ENCODE results near the gene TXN2.
A peak's percentile ranks its signal among the peaks of the same experiment; 100 is the strongest.
"Not testable (repeated sequence)": the region's sequence is repeated elsewhere in the genome, so short reads cannot be mapped to it uniquely, and the experiment has no call there.

TXN2 gene

DNA sequence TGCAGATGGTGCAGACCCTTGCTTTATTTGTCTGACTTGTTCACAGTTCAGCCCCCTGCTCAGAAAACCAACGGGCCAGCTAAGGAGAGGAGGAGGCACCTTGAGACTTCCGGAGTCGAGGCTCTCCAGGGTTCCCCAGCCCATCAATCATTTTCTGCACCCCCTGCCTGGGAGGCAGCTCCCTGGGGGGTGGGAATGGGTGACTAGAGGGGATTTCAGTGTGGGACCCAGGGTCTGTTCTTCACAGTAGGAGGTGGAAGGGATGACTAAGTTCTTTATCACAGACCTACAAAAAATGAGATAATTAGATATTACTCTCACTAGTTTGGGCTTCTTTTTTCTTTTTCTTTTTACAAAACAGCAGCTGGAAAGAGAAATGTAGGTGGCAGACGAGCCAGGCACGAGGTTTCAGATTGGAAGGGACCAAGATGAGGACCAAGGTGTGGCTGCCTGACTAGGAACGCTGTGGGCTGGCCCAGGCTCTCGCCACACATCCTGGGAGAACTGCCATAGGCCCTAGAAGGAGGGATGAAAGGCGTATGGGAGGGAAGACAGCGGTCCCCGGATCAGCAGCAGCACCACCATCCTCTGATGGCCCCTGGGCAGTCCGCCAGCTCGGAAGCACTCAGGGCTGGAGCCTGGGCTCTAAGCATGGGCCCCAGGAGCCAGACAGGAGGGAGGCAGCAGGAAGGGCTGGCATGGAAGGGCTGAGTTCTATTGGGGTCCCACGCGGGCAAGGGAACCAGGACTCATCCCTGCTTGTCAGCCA lies 14.2 kb downstream of the TXN2 start:
- no peaks in the 10 kb centered on the region for H3K36me3 Mint-ChIP-seq
- peak overlapping the region; percentile 26 for H3K4me3 Mint-ChIP-seq
- no peaks in the 10 kb centered on the region for H3K27me3 Mint-ChIP-seq
- peak overlapping the region; percentile 91 for H3K27ac Mint-ChIP-seq
- H3K4me1 Mint-ChIP-seq, result peaks cover 20% of the 10 kb centered on the region
- no peaks in the 10 kb centered on the region for H3K9me3 Mint-ChIP-seq

DNA sequence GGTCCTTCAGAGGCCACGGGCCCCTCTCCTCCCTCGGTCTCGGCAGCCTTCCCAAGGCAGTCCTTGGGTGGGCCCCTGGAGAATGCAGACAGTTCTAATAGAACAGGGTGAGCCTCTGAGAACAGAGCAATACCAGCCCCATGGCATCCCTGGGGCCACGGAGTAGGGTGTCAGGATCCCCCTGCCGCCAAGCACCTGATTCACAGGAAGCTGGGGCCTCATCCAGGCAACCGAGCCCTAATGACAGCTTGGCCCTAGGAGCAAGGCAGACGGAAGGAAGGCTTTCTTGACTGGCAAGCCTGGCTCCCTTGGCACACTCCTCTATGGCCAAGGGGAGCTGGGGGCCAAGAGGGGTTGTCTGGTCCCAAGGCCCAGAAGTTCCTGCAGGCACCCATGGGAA lies 15.2 kb downstream of the TXN2 start:
- H3K27me3 Mint-ChIP-seq, result no peaks in the 10 kb centered on the region
- H3K4me1 Mint-ChIP-seq, result peaks cover 21% of the 10 kb centered on the region
- H3K9me3 Mint-ChIP-seq, result no peaks in the 10 kb centered on the region
- H3K4me3 Mint-ChIP-seq, result no peak overlapping the region
- no peaks in the 10 kb centered on the region for H3K36me3 Mint-ChIP-seq
- peak overlapping the region; percentile 62 for H3K27ac Mint-ChIP-seq

DNA sequence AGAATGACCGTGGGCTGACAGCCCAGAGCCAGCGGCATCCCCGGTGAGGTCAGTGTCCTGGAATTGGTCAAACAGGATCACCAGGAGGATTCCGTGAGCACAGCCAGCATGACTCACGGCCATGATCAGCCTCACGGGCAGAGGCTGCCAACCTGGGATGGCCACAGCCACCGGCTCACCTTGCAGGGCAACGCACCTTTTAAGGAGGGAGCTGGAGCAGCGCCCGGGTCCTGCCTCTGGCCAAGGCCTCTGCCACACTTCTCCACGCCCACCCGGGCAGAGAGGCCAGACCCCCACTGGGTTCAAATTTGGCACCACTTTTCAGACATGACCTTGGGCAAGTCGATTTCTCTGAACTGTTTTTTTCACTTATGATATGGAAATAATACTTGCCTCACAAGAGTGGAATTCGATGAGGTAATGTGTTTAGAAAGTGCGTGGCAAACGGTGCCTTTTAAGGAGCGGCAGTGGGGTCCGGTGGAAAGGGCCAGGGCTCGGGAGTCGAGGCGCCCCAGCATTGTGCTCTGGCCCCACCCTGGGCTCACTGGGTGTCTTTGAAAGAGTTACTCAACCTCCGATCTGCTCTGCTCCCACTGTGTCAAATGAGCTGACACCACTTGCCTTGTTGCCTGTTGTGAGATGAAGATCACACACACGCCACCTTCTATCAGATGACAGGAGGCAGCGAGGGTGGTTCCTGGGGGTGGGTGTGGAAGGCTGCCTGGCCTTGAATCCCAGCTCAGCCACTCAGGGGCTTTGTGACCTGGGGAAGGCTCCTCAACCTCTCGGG lies 16.0 kb downstream of the TXN2 start:
- no peak overlapping the region for H3K27ac Mint-ChIP-seq
- H3K27me3 Mint-ChIP-seq, result no peaks in the 10 kb centered on the region
- H3K9me3 Mint-ChIP-seq, result no peaks in the 10 kb centered on the region
- H3K4me1 Mint-ChIP-seq, result peaks cover 19% of the 10 kb centered on the region
- no peaks in the 10 kb centered on the region for H3K36me3 Mint-ChIP-seq
- no peak overlapping the region for H3K4me3 Mint-ChIP-seq

DNA sequence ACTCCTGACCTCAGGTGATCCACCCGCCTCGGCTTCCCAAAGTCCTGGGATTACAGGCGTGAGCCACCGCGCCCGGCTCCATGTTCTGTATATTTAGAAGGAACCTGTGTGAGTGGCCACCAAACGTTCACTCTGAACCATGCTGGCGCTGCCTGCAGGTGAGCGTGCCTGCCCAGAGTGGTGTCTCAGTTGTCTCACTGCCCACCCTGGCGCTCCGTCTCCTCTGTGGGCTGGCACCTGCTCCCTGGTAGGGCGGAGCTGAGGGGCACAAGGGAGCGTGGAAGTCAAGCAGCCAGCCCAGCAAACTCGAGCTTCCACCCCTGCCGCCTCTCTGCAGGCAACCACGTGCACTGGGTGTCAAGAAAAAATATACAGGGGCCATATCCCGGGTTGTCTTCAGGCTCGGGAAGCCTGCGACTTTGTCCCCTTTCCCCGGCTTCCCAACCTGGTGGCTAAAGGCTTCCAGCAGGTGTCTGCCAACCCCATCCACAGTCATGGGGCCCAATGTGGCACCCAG lies 16.7 kb downstream of the TXN2 start:
- Mint-ChIP-seq H3K9me3 (no peaks in the 10 kb centered on the region), H3K4me1 (peaks cover 12% of the 10 kb centered on the region), H3K4me3 (no peak overlapping the region), H3K27ac (no peak overlapping the region), H3K36me3 (no peaks in the 10 kb centered on the region), H3K27me3 (no peaks in the 10 kb centered on the region)

DNA sequence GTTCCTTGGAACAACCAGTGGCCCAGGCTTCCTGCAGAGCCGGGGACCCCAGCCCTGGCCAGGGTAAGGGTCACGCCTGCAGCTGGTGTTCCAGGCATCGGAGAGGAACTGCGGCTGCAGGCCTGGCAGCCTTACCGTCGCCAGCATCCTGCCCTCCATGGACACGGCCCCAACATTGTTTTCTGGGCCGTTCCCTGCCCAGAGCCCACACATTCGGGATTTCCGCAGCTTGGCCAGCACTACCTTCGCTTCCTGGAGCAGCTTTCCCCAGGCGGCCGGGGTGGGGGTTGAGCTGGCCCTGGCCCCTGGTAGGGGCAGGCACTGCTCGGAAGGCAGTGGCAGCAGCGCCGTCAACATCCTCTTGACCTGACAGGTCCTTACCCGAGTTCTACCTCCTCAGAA lies 17.7 kb downstream of the TXN2 start:
- H3K27ac Mint-ChIP-seq, result no peak overlapping the region
- no peaks in the 10 kb centered on the region for H3K36me3 Mint-ChIP-seq
- no peaks in the 10 kb centered on the region for H3K9me3 Mint-ChIP-seq

DNA sequence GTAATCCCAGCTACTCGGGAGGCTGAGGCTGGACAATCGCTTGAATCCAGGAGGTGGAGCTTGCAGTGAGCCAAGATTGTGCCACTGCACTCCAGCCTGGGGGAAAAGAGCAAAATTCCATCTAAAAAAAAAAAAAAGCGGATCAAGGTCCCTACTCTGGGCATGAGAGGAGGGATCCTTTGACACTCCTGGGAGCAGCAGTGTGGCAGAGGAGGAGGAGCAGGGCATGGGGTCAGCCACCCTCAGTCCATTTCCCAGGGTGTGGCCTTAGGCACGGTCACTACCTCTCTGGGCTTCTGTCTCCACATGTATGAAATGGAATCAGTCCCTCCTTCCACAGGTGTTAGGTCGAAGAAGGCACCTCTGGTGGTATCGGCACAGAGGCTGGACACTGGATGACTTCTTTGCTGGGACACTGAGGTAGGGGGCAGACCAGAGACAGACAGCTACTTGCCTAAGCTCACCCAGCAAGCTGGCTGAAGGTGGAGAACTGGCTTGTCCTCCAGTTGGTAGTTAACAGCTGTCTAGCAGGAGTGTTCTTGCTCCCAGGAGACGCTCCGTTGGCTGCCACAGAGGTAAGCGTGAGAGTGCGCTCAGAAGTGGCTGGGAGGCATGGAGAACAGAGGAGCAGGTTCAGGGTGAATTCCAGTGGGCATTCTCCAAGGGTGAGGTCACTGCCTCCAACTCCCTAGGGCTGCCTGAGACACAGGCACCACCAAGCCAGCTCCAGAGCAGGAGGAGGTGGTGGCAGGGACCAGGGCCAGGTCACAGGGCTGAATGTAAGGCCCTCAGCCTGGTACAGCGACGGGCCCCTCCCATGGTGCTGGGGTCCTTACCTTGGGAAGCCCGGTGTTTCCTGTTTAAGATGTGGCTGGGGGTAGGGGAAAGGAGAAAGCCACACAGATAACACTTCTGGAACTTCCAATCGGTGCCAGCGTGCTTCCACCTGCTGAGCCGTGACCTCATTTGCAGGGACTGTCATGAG lies 19.5 kb downstream of the TXN2 start:
- Mint-ChIP-seq H3K4me3 (no peak overlapping the region), H3K36me3 (no peaks in the 10 kb centered on the region), H3K4me1 (peaks cover 7% of the 10 kb centered on the region), H3K27ac (no peak overlapping the region), H3K9me3 (no peaks in the 10 kb centered on the region), H3K27me3 (no peaks in the 10 kb centered on the region)

More for the DNA sequence above, 17.7 kb downstream of the TXN2 start:
- peaks cover 12% of the 10 kb centered on the region for H3K4me1 Mint-ChIP-seq
- H3K27me3 Mint-ChIP-seq, result no peaks in the 10 kb centered on the region
- H3K4me3 Mint-ChIP-seq, result no peak overlapping the region

DNA sequence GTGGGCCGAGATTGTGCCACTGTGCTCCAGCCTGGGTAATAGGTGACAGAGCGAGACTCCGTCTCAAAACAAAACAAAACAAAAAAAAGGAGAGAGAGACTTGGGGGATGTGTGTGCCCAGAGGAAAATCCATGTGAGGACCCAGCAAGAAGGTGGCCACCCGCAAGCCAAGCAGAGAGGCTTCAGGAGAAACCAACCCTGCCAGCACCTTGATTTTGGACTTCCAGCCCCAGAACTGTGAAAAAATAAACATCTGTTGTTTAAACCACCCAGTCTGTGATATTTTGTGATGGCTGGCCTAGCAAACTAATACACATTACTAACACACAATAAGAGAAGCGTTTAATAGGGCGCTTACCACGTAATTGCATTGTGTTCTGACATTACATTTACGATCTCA lies 21.2 kb downstream of the TXN2 start:
- Mint-ChIP-seq H3K36me3 (no peaks in the 10 kb centered on the region), H3K27ac (no peak overlapping the region)

DNA sequence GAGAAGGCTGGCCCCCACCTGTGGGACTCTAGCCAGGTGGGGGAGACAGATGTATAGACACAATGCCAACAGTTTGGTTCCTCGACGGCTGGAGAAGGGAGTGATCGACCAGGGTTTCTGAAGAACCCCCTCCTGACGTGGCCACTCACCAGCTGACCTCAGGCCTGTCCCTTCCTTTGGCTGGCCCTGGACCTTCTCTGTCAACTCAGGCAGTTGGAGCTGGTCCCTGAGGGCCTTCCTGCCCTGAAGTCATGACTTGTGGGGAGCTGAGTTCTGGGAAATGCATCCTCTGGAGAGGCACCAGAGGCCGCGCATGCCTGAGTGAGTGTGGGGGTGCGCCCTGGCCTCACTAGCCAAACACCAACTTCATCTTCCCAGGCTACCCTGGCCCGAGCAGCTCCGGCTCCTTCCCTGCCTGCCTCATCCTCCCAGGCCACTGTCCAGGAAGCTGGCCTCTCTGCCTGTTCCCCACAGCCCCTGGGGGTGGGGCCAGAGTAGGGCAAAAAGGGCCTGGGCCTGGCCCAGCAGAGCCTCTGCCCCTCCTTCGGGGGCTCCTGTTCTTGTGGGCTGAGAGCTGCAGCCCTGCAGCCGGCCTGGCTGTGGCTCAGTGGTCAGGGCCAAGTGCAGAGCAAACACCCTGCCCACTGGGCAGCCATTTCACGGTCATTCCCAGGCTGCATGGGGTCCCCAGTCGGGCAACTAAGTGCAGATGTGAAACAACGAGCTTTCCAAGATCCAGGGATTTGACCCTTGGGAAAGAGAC lies 23.6 kb downstream of the TXN2 start:
- H3K36me3 Mint-ChIP-seq, result no peaks in the 10 kb centered on the region
- no peak overlapping the region for H3K4me3 Mint-ChIP-seq
- H3K9me3 Mint-ChIP-seq, result no peaks in the 10 kb centered on the region
- peaks cover 26% of the 10 kb centered on the region for H3K4me1 Mint-ChIP-seq
- no peak overlapping the region for H3K27ac Mint-ChIP-seq
- no peaks in the 10 kb centered on the region for H3K27me3 Mint-ChIP-seq

More for the DNA sequence above, 21.2 kb downstream of the TXN2 start:
- H3K4me3 Mint-ChIP-seq, result no peak overlapping the region
- no peaks in the 10 kb centered on the region for H3K9me3 Mint-ChIP-seq
- H3K27me3 Mint-ChIP-seq, result no peaks in the 10 kb centered on the region
- peaks cover 12% of the 10 kb centered on the region for H3K4me1 Mint-ChIP-seq

DNA sequence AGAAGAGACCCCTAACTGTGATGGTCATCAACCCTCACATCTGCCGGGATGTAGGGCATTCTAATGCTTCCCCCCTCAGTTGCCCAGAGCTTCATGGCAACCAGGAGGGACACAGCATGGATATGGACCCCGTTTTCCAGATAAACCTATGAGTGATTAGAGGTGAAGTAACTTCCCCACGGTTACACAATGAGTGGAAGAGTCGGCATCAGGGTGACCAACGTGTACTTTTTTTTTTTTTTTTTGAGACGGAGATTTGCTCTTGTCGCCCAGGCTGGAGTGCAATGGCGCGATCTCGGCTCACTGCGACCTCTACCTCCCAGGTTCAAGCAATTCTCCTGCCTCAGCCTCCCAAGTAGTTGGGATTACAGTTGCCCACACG lies 25.0 kb downstream of the TXN2 start:
- Mint-ChIP-seq H3K27ac (no peak overlapping the region), H3K27me3 (no peaks in the 10 kb centered on the region), H3K36me3 (no peaks in the 10 kb centered on the region), H3K4me3 (peak overlapping the region; percentile 77), H3K4me1 (peaks cover 36% of the 10 kb centered on the region), H3K9me3 (no peaks in the 10 kb centered on the region)

DNA sequence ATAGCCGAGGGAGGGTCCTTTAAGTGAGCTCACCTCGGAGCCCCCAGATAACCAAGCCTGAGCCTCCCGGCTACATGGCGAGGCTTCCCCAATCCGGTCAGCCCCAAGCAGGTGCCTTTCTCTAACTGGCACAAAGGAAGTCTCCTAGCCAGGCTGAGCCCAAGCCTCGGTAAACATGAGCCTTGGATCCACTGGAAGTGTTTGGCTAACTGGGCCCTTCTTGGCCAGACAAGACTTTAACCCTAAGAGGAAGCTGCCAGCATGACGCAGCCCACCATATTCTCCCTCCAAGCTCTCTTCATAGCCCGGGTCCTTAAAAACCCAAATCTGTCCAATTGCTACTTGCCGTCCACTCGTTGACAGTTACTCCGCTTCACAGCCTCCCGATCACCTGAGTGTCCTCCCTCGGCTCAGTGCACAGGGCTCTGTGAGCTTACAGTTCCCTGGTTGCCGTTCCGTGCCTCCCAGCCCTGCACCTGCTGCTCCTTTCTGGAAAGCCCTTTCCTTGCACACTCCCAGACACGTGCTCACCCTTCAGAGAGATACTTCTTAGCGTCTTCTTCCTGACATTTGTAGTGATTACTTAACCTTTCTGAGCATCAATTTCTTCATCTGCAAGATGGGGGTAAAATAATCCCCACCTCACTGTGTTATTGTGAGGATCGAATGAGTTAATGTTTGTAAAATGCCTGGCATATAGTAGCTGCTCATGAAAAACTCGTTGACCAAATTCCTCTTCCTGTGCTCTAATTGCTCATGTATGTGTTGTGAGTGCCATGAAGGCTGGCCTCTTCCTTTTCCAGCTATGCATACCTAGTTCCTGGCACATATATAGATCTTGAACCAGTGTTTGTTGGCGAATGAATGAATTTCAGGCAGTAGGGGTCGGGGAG lies 25.6 kb downstream of the TXN2 start:
- Mint-ChIP-seq H3K4me3 (peak overlapping the region; percentile 77), H3K9me3 (no peaks in the 10 kb centered on the region), H3K27ac (peak overlapping the region; percentile 32), H3K27me3 (no peaks in the 10 kb centered on the region), H3K36me3 (no peaks in the 10 kb centered on the region), H3K4me1 (peaks cover 42% of the 10 kb centered on the region)

DNA sequence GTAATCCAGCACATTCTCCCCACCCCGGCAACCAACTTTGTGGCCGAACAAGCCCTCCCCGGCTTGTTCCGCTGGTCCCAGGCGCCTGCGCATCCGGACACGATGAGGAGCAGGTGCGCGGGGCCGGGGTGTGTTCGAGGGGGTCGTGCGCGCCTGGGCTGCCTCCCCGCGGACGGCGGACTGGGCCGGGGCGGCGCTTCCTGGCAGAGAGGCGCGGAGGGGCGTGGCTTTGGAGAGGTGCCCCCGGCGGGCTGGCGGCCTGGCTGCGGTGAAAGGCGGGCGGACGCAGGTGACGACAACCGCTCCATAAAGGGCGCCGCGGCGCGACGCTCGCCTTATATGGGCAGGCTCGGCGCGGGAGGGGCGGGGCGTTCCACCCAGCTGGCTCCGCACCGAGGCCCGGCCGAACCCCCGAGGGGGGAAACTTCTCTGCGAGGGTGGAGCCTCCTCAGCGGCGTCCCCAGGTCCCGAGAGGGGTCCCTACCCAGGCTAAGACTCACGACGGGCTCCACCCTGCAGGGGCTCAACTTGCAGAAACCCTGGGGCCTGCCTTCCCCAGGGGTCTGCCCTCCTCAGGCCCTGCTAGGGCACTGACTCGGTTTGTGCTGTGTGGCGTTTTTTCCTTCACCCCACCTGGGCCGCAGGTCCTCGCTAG lies 26.4 kb downstream of the TXN2 start:
- no peaks in the 10 kb centered on the region for H3K9me3 Mint-ChIP-seq
- peak overlapping the region; percentile 51 for H3K27ac Mint-ChIP-seq
- H3K4me1 Mint-ChIP-seq, result peaks cover 43% of the 10 kb centered on the region
- no peaks in the 10 kb centered on the region for H3K27me3 Mint-ChIP-seq
- peak overlapping the region; percentile 79 for H3K4me3 Mint-ChIP-seq
- no peaks in the 10 kb centered on the region for H3K36me3 Mint-ChIP-seq

DNA sequence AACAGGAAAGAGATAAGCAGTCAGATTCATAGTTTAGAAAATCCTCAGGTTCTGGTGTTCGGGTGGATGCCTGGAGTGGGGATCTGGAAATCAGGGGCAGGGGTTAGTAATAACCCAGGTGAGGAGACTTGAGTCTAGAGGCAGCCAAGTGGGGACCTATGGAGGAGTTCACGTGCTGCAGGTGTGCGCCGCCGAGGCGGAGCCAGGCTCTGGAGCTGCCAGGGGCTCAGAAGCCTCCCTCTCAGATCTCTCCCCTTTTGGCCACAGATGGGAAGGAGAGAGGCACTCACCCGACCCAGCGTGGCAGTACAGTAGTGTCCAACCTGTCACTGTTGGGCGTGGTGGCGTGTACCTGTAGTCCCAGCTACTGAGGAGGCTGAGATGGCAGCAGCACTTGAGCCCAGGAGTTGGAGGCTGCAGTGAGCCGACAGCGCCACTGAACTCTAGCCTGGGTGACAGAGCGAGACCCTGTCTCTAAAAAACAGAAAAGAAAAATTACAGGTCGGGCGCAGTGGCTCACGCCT lies 27.5 kb downstream of the TXN2 start:
- Mint-ChIP-seq H3K36me3 (no peaks in the 10 kb centered on the region), H3K27ac (peak overlapping the region; percentile 72), H3K9me3 (no peaks in the 10 kb centered on the region), H3K4me1 (peaks cover 45% of the 10 kb centered on the region), H3K4me3 (peak overlapping the region; percentile 79), H3K27me3 (no peaks in the 10 kb centered on the region)

DNA sequence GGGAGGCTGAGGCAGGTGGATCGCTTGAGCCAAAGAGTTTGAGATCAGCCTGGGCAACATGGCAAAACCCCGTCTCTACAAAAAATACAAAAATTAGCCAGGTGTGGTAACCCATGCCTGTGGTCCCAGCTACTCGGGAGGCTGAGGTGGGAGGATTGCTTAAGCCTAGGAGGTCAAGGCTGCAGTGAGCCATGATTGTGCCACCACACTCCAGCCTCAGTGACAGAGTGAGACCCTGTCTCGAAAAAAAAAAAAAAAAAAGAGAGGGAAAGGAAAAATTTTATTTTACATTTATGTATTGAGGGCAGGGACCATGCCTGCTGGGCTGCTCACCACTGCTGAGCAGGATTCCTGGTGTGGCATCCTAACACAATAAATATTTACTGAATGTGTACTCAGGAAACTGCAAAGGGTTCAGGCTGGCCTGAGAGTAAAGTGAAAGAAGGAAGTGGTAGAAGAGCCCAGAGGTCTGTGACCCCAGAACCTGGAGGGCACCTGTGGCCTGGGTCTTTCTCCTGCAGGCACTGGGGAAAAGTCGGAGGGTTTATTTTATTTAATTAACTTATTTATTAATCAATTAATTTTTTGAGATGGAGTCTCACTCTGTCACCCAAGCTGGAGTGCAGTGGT lies 28.3 kb downstream of the TXN2 start:
- H3K27ac Mint-ChIP-seq, result peak overlapping the region; percentile 96
- H3K4me1 Mint-ChIP-seq, result peaks cover 50% of the 10 kb centered on the region
- peak overlapping the region; percentile 76 for H3K4me3 Mint-ChIP-seq
- not testable (repeated sequence) for H3K27me3 Mint-ChIP-seq, H3K9me3 Mint-ChIP-seq, H3K36me3 Mint-ChIP-seq

All from activated naive CD4-positive, alpha-beta T cell treated with anti-CD3 and anti-CD28 coated beads, Interleukin-2, amount 50 U/mL, for 24 hours (primary cell).